ENCODE measurements around the gene VAMP8. TPM values are rescaled to one million over a fixed set of nuclear protein-coding genes. Genes with fewer than 3 reads are reported as not detected.

Gene VAMP8
- total RNA-seq, 6 donors from 2014 or later, result 62.8 to 289 (median 154) TPM

DNA sequence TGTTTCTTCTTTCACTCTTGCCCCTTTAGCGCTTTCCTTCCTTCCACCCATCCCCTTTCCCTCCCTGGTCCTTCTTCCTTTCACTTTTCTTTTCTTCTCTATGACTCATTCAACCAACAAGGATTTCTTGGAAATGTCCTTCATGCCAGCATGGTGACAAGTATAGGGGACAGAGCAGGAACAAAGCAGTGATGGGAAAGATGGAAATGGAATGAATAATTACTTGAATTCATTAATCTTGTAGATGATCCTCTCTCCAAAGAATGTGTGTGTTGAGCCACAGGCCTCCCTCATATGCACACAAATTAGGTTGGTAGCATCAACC, 8.4 kb downstream of the VAMP8 start:
- Histone ChIP-seq H3K4me1 (peaks cover 81 to 93% (median 91%) of the 10 kb centered on the region in 4 donors), H3K36me3 (peaks cover 0 to 20% (median 9%) of the 10 kb centered on the region in 4 donors), H3K27ac (peak overlapping the region; percentile 89 to 97 (median 96)), H3K9me3 (no peaks in the 10 kb centered on the region), H3K4me3 (peak overlapping the region in 3 of 4 donors; percentile 59 to 69 (median 63)), H3K27me3 (no peaks in the 10 kb centered on the region)
- 34 to 36% methylated on average over 1 of the region's 1 CpG for WGBS, 2 donors
- no peak for TF ChIP-seq POLR2A (IDR thresholded peaks at IDR 0.05)
- TF ChIP-seq POLR2AphosphoS5 (IDR thresholded peaks at IDR 0.05), result peak in 1 of 2 donors; percentile 94
- TF ChIP-seq, protein P1, sequence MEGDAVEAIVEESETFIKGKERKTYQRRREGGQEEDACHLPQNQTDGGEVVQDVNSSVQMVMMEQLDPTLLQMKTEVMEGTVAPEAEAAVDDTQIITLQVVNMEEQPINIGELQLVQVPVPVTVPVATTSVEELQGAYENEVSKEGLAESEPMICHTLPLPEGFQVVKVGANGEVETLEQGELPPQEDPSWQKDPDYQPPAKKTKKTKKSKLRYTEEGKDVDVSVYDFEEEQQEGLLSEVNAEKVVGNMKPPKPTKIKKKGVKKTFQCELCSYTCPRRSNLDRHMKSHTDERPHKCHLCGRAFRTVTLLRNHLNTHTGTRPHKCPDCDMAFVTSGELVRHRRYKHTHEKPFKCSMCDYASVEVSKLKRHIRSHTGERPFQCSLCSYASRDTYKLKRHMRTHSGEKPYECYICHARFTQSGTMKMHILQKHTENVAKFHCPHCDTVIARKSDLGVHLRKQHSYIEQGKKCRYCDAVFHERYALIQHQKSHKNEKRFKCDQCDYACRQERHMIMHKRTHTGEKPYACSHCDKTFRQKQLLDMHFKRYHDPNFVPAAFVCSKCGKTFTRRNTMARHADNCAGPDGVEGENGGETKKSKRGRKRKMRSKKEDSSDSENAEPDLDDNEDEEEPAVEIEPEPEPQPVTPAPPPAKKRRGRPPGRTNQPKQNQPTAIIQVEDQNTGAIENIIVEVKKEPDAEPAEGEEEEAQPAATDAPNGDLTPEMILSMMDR (IDR thresholded peaks at IDR 0.05), result no peak
- TF ChIP-seq EP300 (IDR thresholded peaks at IDR 0.05), result peak in 3 of 4 donors; percentile 79 to 90 (median 89)
- DNase-seq (no peak), ATAC-seq (ENCODE audit: low FRiP score in 2 of 2) (peak in 1 of 2 donors; percentile 15)

DNA sequence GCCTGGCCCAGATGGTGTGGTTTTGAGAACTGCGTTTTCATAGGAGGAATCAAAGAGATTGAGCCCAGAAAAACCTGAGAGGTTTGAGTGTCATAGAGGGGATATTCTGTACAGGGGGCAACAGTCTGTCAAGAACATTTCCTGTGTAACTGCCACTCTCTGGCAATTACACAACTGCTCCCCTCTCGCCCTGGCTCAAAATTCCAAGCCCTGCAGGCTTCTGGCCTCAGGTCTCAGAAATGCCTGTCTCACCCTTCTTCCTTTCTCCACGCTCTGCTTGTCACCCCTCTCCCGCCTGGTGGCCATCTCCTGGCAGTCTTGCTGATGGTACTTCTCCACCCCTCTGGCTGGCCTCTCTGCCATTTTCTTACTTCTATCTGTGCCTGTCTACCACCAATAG, 10.8 kb downstream of the VAMP8 start:
- peaks cover 0 to 8% (median 0%) of the 10 kb centered on the region in 4 donors for H3K36me3 ChIP-seq
- no peaks in the 10 kb centered on the region for H3K9me3 ChIP-seq
- no peaks in the 10 kb centered on the region for H3K27me3 ChIP-seq
- 40 to 46% methylated on average over 4 of the region's 4 CpGs for WGBS, 2 donors
- peak overlapping the region; percentile 89 to 97 (median 96) for H3K27ac ChIP-seq
- TF ChIP-seq EP300 (IDR thresholded peaks at IDR 0.05) (no peak), POLR2AphosphoS5 (IDR thresholded peaks at IDR 0.05) (no peak), POLR2A (IDR thresholded peaks at IDR 0.05) (no peak)
- TF ChIP-seq, protein P1 (IDR thresholded peaks at IDR 0.05), result no peak
- no peak overlapping the region for H3K4me3 ChIP-seq
- DNase-seq, result no peak
- no peak for ATAC-seq (ENCODE audit: low FRiP score in 2 of 2)
- peaks cover 81 to 90% (median 89%) of the 10 kb centered on the region in 4 donors for H3K4me1 ChIP-seq

DNA sequence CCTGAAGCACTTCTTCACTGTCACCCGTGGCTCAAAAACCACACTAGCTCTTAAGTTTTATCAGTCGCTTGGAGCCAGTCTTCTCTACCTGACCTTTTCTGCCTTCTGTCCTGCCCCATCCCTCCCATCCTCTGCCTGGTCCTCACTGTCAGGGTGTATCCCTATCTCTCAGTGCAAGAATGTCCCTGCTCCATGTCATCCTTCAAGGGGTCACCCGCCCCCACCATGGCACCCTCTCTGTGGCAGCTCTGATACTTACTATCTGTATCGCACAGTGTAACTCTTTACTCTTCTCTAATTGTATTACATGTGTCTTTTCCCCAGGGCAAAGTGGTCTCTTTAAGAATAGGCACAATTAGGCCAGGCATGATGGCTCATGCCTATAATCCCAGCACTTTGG, 11.3 kb downstream of the VAMP8 start:
- peak overlapping the region; percentile 89 to 97 (median 96) for H3K27ac ChIP-seq
- H3K27me3 ChIP-seq, result no peaks in the 10 kb centered on the region
- no peak for ATAC-seq (ENCODE audit: low FRiP score in 2 of 2)
- H3K36me3 ChIP-seq, result peaks cover 0 to 7% (median 0%) of the 10 kb centered on the region in 4 donors
- H3K9me3 ChIP-seq, result no peaks in the 10 kb centered on the region
- 61 to 80% methylated on average over 4 of the region's 4 CpGs for WGBS, 2 donors
- peaks cover 77 to 87% (median 85%) of the 10 kb centered on the region in 4 donors for H3K4me1 ChIP-seq
- DNase-seq, result no peak
- no peak overlapping the region for H3K4me3 ChIP-seq
- TF ChIP-seq, protein P1 (IDR thresholded peaks at IDR 0.05), result no peak
- TF ChIP-seq POLR2AphosphoS5 (IDR thresholded peaks at IDR 0.05) (no peak), POLR2A (IDR thresholded peaks at IDR 0.05) (no peak)

DNA sequence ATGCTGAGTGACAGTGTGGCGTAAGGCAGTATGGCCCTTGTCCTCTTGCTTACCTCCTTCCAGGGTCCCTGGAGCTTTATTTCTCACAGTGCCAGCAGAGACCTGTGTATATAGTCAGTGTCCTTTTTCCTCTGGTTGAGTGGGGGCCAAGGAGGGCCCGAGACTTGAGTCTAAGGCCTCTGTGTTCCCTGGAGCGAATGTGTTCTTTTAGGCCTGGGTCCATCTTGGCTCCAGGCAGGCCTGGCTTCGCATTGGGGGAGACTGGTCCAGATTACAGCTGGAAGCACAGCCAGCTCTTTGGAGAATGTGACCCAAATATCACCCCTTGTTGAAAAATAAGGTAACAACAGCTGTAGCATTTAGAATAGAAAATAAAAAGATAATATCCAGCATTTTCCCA, 11.8 kb downstream of the VAMP8 start:
- Histone ChIP-seq H3K4me1 (peaks cover 74 to 85% (median 84%) of the 10 kb centered on the region in 4 donors), H3K27me3 (no peaks in the 10 kb centered on the region), H3K36me3 (peaks cover 0 to 7% (median 0%) of the 10 kb centered on the region in 4 donors), H3K9me3 (no peaks in the 10 kb centered on the region), H3K27ac (peak overlapping the region; percentile 89 to 97 (median 96)), H3K4me3 (no peak overlapping the region)
- no peak for DNase-seq
- ATAC-seq (ENCODE audit: low FRiP score in 2 of 2), result no peak
- no peak for TF ChIP-seq POLR2AphosphoS5 (IDR thresholded peaks at IDR 0.05)
- no peak for TF ChIP-seq POLR2A (IDR thresholded peaks at IDR 0.05)
- TF ChIP-seq, protein P1 (IDR thresholded peaks at IDR 0.05), result no peak
- TF ChIP-seq EP300 (IDR thresholded peaks at IDR 0.05), result no peak
- 77 to 78% methylated on average over 4 of the region's 4 CpGs for WGBS, 2 donors
